GM21526 (cell line): ENCODE data around the gene PLXND1.

Experiments
- ATAC-seq: cut with Tn5 transposase; IDR thresholded peaks from one replicate; pipeline ENCODE4 v1.9.1; 2021; ENCODE audit warnings: moderate library complexity; ENCODE audit not compliant: unreplicated experiment, low FRiP score

Gene PLXND1

GRCh38 chr3:129602730-129603560 is 3.5 kb downstream of the PLXND1 start:
- ATAC-seq, result no peak

GRCh38 chr3:129602309-129602708 is 4.2 kb downstream of the PLXND1 start:
- ATAC-seq, result no peak

- ATAC-seq, result no peak
Observed at GRCh38 chr3:129601713-129602112, 4.8 kb downstream of the PLXND1 start.

- no peak for ATAC-seq
Observed at GRCh38 chr3:129600348-129600747, 6.1 kb downstream of the PLXND1 start.

GRCh38 chr3:129599607-129600006 is 6.9 kb downstream of the PLXND1 start:
- no peak for ATAC-seq

GRCh38 chr3:129599073-129599472 is 7.4 kb downstream of the PLXND1 start:
- ATAC-seq, result no peak

GRCh38 chr3:129598484-129598883 is 8.0 kb downstream of the PLXND1 start:
- no peak for ATAC-seq

GRCh38 chr3:129598000-129598381 is 8.5 kb downstream of the PLXND1 start:
- ATAC-seq, result no peak

- ATAC-seq, result no peak
Observed at GRCh38 chr3:129597087-129597999, 9.1 kb downstream of the PLXND1 start.

- ATAC-seq, result no peak
Observed at GRCh38 chr3:129596194-129597086, 10.0 kb downstream of the PLXND1 start.

- no peak for ATAC-seq
Observed at GRCh38 chr3:129595544-129596193, 10.8 kb downstream of the PLXND1 start.

- no peak for ATAC-seq
Observed at GRCh38 chr3:129594907-129595390, 11.5 kb downstream of the PLXND1 start.

- ATAC-seq, result no peak
Observed at GRCh38 chr3:129594409-129594808, 12.1 kb downstream of the PLXND1 start.

- ATAC-seq, result no peak
Observed at GRCh38 chr3:129593595-129594339, 12.7 kb downstream of the PLXND1 start.

- ATAC-seq, result no peak
Observed at GRCh38 chr3:129593230-129593594, 13.3 kb downstream of the PLXND1 start.

GRCh38 chr3:129592381-129593131 is 13.9 kb downstream of the PLXND1 start:
- ATAC-seq, result no peak

GRCh38 chr3:129591932-129592331 is 14.5 kb downstream of the PLXND1 start:
- ATAC-seq, result no peak

- no peak for ATAC-seq
Observed at GRCh38 chr3:129590215-129590614, 16.3 kb downstream of the PLXND1 start.
